Measurements from ENCODE around the gene LRATD1.
"Not testable (repeated sequence)": the region's sequence is repeated elsewhere in the genome, so short reads cannot be mapped to it uniquely, and the experiment has no call there.

Gene LRATD1

GRCh38 chr2:14632133-14632936, at the start of gene LRATD1:
TSS of gene LRATD1 (plus strand) at chr2:14632717. CDS start at chr2:14633980, 1,263 bp downstream.
- no peak for DNase-seq

DNA sequence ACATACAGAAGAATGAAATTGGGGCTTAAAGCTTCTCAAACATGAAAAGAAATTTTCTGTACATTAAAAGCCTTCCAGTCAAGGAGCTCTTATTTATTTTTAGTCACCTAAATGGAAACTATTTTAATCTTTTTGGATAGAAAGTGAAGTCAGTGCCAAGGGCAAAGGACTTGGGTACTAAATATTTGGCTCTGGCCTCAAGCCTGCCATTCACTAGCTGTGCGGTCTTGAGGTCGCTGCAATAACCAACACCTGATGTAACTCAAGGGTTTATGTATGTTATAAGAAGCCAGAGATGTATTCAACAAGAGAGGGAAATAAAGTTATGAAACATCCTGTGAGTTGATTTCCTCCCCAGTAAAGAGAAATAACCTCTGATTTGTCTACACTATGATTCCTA, 49.5 kb upstream of the LRATD1 start:
- DNase-seq: no peak

DNA sequence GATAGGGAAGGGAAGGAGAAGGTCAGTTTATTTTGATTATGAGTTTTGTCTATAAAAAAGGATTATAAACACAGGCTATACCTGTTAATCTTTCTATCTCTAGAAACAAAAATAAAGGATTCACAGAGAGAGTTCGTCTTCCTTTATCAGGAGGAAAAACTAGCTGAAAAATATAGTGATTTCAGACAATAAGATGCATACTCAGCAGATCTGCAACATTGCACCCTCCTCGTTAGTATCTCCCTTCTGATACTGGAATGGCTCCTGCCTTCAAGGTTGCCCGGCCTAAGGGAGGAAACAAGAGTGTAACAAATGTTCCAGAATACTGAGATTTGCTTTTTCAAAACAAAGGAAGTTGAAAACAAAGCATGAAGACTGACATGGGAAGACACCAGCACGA, 48.7 kb upstream of the LRATD1 start:
- no peak for DNase-seq

DNA sequence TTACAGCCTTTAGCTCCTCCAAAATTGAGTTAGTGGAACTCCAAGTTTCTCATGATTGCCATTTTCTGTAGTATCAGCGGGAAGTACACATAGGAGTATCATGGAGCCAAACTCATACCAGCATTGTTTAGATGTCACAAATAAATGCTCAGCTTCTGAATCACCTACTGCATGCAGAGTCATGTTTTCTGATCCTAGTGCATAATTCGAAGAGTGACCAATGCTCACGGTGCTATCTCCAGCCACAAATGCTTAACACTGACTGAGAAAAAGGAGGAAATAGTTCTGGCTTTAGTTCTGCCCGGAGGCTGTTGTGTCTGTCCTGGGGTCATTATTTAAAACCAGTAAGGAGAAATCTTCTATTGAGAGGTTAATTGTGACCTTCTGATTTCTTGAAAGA, 45.4 kb upstream of the LRATD1 start:
- no peak for DNase-seq

- no peak for DNase-seq
These were observed 31.3 kb upstream of the LRATD1 start for GRCh38 chr2:14601156-14601770.

GRCh38 chr2:14602309-14602708, 30.2 kb upstream of the LRATD1 start:
- DNase-seq: no peak

DNA sequence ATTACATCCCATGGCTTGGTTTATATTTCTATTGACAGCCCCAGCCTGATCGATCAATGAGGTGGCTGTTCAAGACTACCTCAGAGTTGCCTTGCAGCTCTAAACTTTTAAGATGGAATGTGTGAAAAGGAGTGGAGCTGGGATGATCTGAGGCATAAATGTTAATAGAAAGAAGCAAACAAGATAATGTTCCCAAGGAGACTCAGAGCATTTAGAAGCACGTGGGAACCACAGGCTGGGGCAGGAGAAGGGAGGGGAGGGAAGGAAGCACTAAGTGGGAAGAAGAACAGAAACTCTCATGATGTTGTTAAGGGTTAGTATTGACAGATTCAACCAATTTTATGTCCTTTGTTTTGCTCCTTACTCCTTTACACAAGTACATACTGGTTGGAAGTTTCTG, 28.8 kb upstream of the LRATD1 start:
- DNase-seq: no peak

DNA sequence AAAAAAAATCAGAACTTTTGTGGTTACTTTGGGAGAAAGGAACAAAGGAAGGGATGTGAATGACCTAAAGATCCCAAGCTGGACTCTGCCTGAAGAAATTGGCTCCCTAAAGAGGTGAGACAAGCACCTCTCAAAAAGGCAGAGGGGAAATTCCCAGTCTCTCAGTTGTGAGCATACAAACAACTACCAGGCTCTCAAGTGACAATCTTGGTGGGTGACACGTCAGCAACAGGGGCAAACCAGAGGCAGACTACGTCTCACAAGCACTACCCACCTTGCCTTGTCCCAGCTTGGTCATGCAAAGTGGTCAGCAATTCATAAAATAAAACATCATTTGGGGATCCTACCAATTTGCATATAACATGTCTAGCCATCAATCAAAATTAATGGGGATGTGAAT, 24.3 kb upstream of the LRATD1 start:
- DNase-seq: no peak

GRCh38 chr2:14614017-14614416, 18.5 kb upstream of the LRATD1 start:
- DNase-seq: no peak

DNA sequence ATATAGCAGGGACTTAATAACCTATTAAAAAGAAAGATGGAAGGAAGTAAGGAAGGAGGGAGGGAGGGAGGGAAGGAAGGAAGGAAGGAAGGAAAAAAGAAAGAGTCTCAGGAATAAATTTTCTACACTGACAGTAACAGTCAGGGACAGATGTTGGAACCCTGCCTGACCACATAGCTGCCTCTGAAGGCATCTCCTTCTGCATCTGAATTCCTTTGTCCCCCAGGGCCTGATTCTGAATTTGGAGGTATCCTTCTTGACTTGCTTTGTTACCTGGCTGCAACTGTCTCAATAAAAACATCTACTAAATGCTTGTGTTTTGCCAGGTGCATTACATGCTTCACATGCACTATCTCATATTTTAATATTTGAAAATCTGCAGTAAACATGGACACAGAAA, 17.4 kb upstream of the LRATD1 start:
- no peak for DNase-seq

DNA sequence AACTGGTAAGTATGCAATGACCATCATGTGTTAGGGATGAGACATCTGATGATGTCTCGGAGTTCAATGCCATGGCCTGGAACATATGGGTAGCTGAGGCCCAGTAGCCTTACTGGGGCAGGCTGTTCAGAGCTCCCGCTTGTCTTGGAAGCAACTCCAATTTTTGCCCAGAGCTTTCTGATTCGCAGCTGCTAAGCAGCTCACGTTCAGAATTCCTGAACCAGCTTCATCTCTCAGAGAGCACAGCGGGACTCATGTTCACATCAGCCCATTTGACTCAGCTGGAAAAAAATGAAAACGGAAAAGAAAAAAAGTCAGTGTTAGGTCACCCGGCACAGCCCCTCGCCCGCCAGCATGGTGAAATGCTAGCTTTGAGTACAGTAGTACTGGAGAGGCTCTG, 16.8 kb upstream of the LRATD1 start:
- DNase-seq: no peak

- DNase-seq: no peak
These were observed 16.2 kb upstream of the LRATD1 start for GRCh38 chr2:14616342-14616741.

DNA sequence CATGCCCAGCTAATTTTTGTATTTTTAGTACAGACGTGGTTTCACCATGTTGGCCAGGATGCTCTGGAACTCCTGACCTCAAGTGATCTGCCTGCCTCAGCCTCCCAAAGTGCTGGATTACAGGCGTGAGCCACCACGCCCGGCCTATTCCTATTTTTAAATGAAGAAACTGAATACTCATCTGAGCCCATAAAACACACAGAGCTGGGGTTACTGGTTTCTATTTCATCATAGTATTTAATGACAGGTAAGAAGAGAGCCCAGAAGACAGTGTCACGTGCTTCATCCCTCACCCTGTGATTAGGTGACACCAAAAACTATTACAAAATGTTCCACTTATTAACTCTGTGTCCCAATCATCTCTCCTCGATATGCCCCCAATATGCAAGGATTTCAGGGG, 15.6 kb upstream of the LRATD1 start:
- DNase-seq: no peak

- DNase-seq: no peak
These were observed 13.1 kb upstream of the LRATD1 start for GRCh38 chr2:14619441-14619840.

DNA sequence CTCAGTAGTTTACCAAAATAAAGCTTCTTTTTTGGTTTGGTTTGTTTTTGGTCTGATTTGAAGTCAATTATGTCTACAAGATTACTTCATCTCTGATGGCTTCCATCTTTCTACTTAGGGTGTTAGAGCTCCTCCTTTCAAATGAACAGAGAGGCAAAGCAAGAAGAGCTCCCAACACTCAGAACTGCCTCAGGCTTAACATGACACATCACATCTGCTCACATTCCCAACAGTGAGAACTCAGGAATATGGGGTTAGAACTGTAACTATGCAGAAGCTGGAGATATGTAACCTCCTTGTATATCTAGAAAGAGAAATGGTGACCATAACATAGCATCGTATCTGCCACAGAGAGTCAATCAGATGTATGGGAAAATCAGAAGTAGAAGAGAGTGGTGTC, 11.4 kb upstream of the LRATD1 start:
- DNase-seq: no peak

DNA sequence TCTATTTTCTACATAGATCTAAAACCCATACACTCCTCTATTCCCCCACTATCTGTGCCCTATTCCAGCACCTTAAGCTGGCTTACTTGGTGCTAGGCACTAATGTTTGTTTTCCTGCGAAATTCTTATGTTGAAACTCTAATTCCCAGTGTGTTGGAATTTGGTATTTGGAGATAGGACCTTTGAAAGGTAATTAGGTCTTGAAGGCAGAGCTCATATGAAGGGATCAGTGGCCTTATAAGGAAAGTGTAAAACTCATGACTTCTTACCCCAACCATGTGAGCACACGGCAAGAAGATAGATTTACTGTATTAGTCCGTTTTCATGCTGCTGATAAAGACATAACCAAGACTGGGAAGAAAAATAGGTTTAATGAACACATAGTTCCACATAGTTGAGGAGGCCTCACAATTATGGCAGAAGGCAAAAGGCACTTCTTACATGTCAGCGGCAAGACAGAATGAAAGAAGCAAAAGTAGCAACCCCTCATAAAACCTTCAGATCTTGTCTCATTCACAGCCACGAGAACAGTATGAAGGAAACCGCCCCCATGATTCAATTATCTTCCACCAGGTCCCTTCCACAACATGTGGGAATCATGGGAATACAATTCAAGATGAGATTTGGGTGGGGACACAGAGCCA, 10.5 kb upstream of the LRATD1 start:
- no peak for DNase-seq

GRCh38 chr2:14622550-14622939, 10.0 kb upstream of the LRATD1 start:
- DNase-seq: not testable (repeated sequence)

DNA sequence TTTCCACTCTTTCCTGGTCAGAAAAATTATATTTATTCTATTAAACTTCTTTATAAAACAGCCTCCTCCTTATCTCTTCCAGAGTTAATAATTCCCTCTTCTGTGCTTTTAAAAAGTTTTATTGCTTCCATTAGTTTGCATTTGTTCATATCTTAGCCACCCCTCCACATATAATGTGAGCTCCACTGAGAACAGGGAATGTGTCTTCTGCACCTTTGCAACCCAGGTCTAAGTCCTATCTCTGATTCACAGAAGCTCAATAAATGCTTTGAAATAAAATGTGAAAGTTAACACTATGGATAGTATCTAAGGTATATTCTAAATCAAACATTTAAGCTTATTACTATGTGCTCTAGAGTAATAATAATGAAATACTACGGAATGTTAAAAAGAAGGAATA, 9.3 kb upstream of the LRATD1 start:
- DNase-seq: no peak

DNA sequence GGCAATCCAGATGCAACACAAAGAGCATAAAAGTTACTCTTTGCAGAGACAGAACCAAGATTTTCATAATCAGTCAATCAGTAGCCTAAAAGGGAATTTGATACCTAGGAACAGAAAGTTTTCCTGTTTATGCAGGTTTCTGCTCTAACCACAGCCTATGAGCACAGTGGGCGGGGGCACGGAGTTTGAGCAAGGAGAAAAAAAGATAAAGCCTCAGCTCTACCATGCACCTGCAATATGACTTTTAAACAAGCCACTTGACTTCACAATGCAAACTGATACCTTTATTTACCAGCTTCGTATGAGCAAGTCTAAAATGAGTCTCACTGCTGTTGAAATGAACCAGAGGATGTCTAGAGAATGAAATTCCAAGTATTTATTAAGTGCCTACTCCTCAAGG, 5.6 kb upstream of the LRATD1 start:
- no peak for DNase-seq

- DNase-seq: no peak
These were observed 3.6 kb upstream of the LRATD1 start for GRCh38 chr2:14628901-14629300.

DNA sequence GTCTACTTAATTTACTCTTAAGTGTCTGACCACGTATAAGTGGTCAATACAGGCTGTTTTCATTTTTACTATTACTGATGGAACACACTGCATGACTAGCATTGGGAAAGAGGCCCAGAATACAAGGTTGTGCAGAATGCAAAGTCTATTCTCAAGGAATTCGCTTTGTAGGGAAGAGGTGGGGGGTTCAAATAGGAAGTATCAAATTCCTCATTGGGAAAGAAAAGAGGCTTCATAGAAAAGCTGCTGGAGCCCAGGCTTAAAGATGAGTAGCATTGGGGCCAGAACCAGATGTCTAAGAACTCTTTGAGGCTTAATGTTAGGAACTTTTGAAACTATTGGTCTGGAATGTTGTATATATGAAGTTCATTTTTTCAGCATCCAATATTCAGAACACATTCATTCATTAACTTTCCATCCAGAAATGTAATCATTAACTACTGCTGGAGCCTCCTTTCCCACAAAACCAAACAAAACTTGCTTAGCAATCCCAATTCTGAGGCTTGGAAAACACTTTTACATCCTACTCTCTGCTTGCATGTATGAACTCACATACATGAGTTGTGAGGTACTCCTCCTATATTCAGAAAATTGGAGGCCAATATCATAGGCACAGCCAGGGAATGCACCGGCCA, 994 bp upstream of the LRATD1 start:
- DNase-seq: no peak

DNA sequence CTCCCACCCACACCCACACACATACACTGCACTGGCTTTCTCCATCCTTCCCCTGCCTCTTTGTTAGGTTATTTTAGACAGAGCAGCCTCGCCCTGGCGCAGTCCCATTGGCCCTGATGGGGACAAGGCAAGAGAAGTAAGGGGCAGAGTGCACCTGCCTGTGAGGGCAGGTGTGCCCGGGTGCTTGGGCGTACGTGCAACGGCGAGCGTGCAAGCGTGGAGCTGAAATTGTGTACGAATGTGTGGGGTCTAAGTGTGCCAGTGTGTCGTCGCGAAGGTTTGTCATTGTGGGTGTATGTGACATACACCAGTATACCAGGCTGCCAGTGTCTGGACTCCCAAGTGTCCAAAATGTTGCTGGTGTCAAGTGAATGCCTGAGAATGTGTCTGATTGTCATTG, 544 bp downstream of the LRATD1 start:
- no peak for DNase-seq

DNA sequence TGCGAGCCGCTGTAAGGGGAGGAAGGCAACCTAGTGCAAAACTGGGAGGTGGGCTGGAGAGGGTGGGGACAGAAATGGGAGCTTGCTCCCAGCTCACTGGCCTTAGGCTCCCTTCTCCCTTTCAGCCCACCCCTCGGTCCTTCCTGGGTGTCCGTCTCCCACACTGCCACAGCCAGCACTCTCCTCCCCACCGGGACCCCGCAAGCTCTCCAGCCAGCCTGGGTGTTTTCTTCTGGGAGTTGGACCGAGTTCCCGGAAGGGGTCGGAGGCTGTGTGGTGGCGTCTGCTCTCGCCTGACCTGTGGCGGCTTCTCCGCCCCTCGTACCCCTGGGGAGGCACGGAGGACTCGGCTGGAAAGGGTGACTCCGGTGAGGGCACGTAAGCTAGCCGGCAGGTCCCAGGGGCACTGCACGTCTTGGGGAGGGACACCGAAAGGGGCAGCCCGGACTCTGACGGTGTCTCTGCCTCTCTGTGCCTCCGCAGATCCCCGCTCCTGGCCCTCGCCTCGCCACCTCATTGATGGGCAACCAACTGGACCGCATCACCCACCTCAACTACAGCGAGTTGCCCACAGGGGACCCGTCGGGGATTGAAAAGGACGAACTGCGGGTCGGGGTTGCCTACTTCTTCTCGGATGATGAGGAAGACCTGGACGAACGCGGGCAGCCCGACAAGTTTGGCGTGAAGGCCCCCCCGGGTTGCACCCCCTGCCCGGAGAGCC, 1.1 kb downstream of the LRATD1 start:
- DNase-seq: no peak
